ENCODE data around the gene TFEB. TPM values are rescaled to one million over a fixed set of nuclear protein-coding genes. Genes with fewer than 3 reads are reported as not detected.

The TFEB gene
- 40.7 TPM for total RNA-seq
- long read RNA-seq, transcript TFEB-202 (8 exons, 2,315 nt): minor isoform, 5 of 181 reads
- long read RNA-seq, transcript TFEB-204 (9 exons, 2,331 nt): major isoform, 154 of 181 reads
- long read RNA-seq, partial matches to known transcripts: 5 of 181 reads
- long read RNA-seq, other reads (novel, unspliced or antisense): 16 of 181 reads

- DNase-seq (peak; percentile 97), ATAC-seq (ENCODE audit: poor library complexity) (peak; percentile 68)
- intact Hi-C loops (cut with DNase I): loop anchor here (2.0 kb wide), 1 partner anchor 31 kb away; no protein-coding TSS in a partner anchor
Measured at GRCh38 chr6:41735427-41736185, at the start of gene TFEB. Gene TFEB, minus strand, starts transcription at chr6:41735608. Its CDS starts 44,395 bp downstream, at chr6:41691213.

- DNase-seq (peak; percentile 38), ATAC-seq (ENCODE audit: poor library complexity) (no peak)
- intact Hi-C loops (cut with DNase I): loop anchor here (5.0 kb wide), 2 partner anchors 153 to 263 kb away; no protein-coding TSS in a partner anchor
Measured at GRCh38 chr6:41784581-41785171, 49.3 kb upstream of the TFEB start.

GRCh38 chr6:41783106-41783780 is 47.8 kb upstream of the TFEB start:
- intact Hi-C loops (cut with DNase I): no loop called here
- no peak for ATAC-seq (ENCODE audit: poor library complexity)
- DNase-seq: peak; percentile 5

DNA sequence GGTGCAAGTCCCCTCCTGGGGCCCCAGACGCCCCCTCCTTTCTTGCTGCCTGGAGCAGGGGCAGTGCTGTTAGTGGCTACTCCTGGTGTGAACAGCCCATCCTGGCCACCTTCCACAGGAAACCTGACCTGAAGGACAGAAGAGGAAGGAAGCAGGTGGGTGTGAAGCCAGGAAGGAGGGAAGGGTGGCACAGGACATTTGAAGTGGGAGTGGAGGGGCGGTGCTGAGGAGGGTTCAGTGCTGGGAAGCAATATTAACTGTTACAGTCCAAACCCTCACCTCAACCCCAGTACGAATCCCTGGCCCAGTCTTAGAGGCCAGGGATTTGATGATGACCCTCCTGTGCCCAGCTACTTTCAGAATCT is 45.9 kb upstream of the TFEB start:
- peak; percentile 53 for DNase-seq
- intact Hi-C loops (cut with DNase I): no loop called here
- ATAC-seq (ENCODE audit: poor library complexity): no peak

DNA sequence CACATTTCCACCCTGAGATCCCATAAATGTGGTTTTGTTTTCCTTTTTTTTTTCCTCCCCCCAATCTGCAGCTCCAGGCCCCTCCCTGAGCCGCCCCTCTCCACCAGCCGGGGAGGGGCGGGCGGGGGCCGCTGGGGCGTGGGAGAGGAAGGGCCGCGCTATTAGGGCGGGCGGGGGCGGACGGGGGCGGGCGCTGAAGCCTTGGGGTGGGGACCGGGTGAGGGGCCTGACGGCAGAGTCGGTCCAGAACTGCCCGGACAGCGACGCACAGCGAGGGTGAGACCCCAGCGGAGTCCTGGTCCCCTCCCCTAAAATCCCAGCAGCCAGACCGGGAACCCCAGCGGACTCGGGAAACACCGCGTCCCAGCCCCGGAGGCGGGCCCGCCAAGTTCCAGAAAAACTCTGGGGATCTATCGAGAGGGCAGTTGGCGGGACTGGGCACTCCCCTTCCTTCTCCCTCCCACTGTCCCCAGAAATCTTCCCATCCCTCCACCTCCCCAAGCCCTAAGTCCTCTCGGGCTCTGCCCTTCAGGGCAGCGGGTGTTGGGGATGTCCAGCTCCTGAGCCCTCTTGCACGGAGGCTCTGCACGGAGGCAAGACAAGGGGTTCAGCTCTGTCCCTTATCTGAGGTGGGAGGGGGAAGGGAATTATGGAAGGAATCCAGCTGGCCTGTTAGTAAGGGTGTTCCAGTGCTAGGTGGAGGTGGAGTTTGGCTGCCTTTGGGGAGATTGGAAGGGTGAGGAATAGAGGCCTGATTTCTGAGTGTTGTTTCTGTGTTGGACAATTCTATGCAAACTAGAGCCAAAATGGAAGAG is 45.4 kb upstream of the TFEB start, which contains the start of gene PRICKLE4:
TSS of gene PRICKLE4 (plus strand) at position 232 of the 815 bp plus-strand sequence. CDS start 2,692 bp downstream, outside the sequence.
- ATAC-seq (ENCODE audit: poor library complexity): peak; percentile 53
- DNase-seq: peak; percentile 69
- intact Hi-C loops (cut with DNase I): no loop called here

- DNase-seq (peak; percentile 99), ATAC-seq (ENCODE audit: poor library complexity) (peak; percentile 96)
- intact Hi-C loops (cut with DNase I): loop anchor here (5.0 to 10.0 kb wide), 3 partner anchors 175 to 385 kb away; no protein-coding TSS in a partner anchor
Measured at GRCh38 chr6:41779788-41780550, 44.6 kb upstream of the TFEB start, which contains the start of gene FRS3. Gene FRS3, minus strand, starts transcription at chr6:41779900. Its CDS starts 2,913 bp downstream, at chr6:41776987.

GRCh38 chr6:41779336-41779735 is 43.9 kb upstream of the TFEB start:
- DNase-seq (no peak), ATAC-seq (ENCODE audit: poor library complexity) (no peak)
- intact Hi-C loops (cut with DNase I): loop anchor here (5.0 to 10.0 kb wide), 3 partner anchors 175 to 385 kb away; no protein-coding TSS in a partner anchor

DNA sequence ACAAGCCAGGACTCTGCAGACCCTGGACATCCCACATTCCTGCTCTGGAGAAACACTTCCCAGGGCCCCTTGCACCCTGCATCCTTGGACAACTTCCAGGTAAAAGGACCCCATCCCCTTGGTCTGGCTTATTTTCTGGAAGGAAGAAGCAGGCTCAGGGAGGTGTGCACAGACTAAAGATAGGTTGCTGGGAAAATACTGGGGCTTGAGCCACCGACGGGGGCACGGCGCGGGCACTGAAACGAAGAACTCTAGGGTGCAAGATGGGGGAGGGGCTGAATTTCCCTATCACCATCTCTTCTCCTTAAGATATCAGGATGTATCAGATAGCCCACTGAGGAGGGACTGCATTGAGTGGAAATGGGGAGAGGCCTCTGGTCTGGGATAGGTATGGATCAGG is 43.5 kb upstream of the TFEB start:
- intact Hi-C loops (cut with DNase I): loop anchor here (5.0 to 10.0 kb wide), 3 partner anchors 174 to 386 kb away; no protein-coding TSS in a partner anchor
- DNase-seq (no peak), ATAC-seq (ENCODE audit: poor library complexity) (no peak)

GRCh38 chr6:41777551-41778285 is 42.3 kb upstream of the TFEB start:
- ATAC-seq (ENCODE audit: poor library complexity): no peak
- DNase-seq: no peak
- intact Hi-C loops (cut with DNase I): loop anchor here (5.0 to 10.0 kb wide), 3 partner anchors 173 to 387 kb away; no protein-coding TSS in a partner anchor

GRCh38 chr6:41775293-41775882 is 40.0 kb upstream of the TFEB start:
- ATAC-seq (ENCODE audit: poor library complexity) (no peak), DNase-seq (peak; percentile 30)
- intact Hi-C loops (cut with DNase I): loop anchor here (5.0 to 10.0 kb wide), 3 partner anchors 171 to 389 kb away; no protein-coding TSS in a partner anchor

- intact Hi-C loops (cut with DNase I): loop anchor here (5.0 to 10.0 kb wide), 3 partner anchors 170 to 390 kb away; no protein-coding TSS in a partner anchor
- ATAC-seq (ENCODE audit: poor library complexity) (no peak), DNase-seq (peak; percentile 26)
Measured at GRCh38 chr6:41774841-41775240, 39.4 kb upstream of the TFEB start.

DNA sequence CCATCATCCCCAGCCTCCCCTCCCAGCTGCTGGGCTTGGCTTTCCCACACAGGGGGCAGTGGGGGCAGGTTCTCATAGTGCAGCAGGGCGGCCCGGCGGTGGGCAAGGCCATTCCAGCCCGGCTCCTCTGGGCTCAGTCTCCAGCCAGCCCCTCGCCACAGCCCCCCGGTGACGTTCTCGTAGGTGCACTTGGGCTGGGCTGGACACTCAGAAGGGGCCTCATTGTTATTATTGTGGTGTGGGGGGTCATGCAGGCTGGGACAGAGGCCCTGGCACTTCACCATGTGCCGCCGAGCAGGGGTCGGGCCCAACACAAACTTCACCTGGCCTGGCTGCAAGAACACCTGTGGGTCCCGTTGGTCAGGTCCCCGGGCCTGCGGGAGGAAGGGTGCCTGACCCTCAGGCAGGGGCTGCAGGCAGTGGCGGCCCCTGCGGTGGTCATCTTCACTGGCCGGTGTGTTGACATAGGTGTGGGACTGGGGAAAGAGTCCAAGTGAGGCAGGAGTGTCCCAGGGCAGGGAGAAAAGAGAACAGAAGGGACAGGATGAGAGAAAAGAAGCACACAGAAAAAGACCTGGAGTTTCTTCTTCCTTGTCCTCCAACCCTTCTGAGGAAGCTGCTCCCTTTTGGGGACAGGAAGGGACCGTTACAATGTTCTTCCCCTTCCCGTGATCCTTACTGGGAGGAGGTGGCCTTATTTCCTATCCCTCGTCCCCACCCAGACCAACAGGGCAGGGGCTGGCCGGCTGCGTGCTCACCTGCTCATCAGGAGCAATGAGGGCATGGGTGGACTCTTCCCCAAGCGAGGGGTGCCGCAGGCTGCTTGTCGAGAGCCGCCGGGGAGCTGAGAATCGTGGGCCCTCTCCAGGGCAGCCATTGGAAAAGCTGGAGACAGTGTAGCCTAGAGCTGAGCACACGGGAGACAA is 35.9 kb upstream of the TFEB start:
- no peak for ATAC-seq (ENCODE audit: poor library complexity)
- intact Hi-C loops (cut with DNase I): loop anchor here (10.0 kb wide), 2 partner anchors 167 to 393 kb away; no protein-coding TSS in a partner anchor
- DNase-seq: peak; percentile 31

- ATAC-seq (ENCODE audit: poor library complexity): no peak
Measured at GRCh38 chr6:41770381-41771057, 35.1 kb upstream of the TFEB start.

GRCh38 chr6:41769376-41769775 is 34.0 kb upstream of the TFEB start:
- DNase-seq (peak; percentile 9), ATAC-seq (ENCODE audit: poor library complexity) (no peak)
- intact Hi-C loops (cut with DNase I): no loop called here

More at GRCh38 chr6:41770381-41771057, 35.1 kb upstream of the TFEB start:
- DNase-seq: peak; percentile 36
- intact Hi-C loops (cut with DNase I): loop anchor here (10.0 kb wide), 2 partner anchors 166 to 394 kb away; no protein-coding TSS in a partner anchor

Data from Right ventricle myocardium superior (tissue), 1 donor.